H1 (cell line): ENCODE measurements around the gene KRT37. TPM values are rescaled to one million over a fixed set of nuclear protein-coding genes. Genes with fewer than 3 reads are reported as not detected.
"Not testable (repeated sequence)": the region's sequence is repeated elsewhere in the genome, so short reads cannot be mapped to it uniquely, and the experiment has no call there.

Experiments used
- CTCF ChIA-PET: fragments of 300-600 bp; sonication (Branson Sonifier 250); formaldehyde crosslinking; loops from one replicate; lab custom pipeline; 2021; ENCODE audit not compliant: partially characterized antibody; lab: Charles Lee
- POLR2A ChIA-PET: fragments of 300-600 bp; sonication (Branson Sonifier 250); formaldehyde crosslinking; loops from one replicate; lab custom pipeline; 2021; ENCODE audit warnings: inconsistent platforms; ENCODE audit not compliant: partially characterized antibody; lab: Charles Lee
- DNase-seq, 2 experiments: peaks; one replicate each; pipeline versions ENCODE4 v3.0.0 to v3.0.0-alpha.2; 2010 to 2022; ENCODE audit warnings: low spot score in 2 of 2, low read depth in 1 of 2, mixed read lengths in 1 of 2
- FAIRE-seq: peaks from 2 replicates; lab custom pipeline; 2011; peaks lifted over from hg19 to GRCh38; lab: Jason Lieb, UNC
- H2AFZ ChIP-seq: 2 replicates; pipeline ENCODE4 v1.8.1; 2012; ENCODE audit warnings: low read length, inconsistent platforms
- H2AK5ac ChIP-seq: 2 replicates; pipeline ENCODE4 v1.6.1; 2013; ENCODE audit warnings: low read depth, low read length
- H2BK120ac ChIP-seq: replicated peaks from 2 replicates; pipeline ENCODE3; 2013; ENCODE audit warnings: low read depth, low read length, inconsistent platforms
- H2BK12ac ChIP-seq: 2 replicates; pipeline ENCODE4 v1.6.1; 2013; ENCODE audit warnings: low read depth, low read length
- H2BK15ac ChIP-seq: 2 replicates; pipeline ENCODE4 v1.6.1; 2013; ENCODE audit warnings: low read length
- H2BK20ac ChIP-seq: 2 replicates; pipeline ENCODE4 v1.6.1; 2013; ENCODE audit warnings: low read length
- H2BK5ac ChIP-seq: 2 replicates; pipeline ENCODE4 v1.6.1; 2013; ENCODE audit warnings: low read depth, low read length
- H3K14ac ChIP-seq: 2 replicates; pipeline ENCODE4 v1.6.1; 2013; ENCODE audit warnings: inconsistent platforms; ENCODE audit not compliant: insufficient read length
- H3K18ac ChIP-seq: 2 replicates; pipeline ENCODE4 v1.6.1; 2013; ENCODE audit warnings: low read length; ENCODE audit errors: extremely low read depth
- H3K23ac ChIP-seq: 2 replicates; pipeline ENCODE4 v1.6.1; 2013; ENCODE audit warnings: inconsistent platforms; ENCODE audit not compliant: insufficient read length
- H3K23me2 ChIP-seq: 2 replicates; pipeline ENCODE4 v1.6.1; 2013; ENCODE audit warnings: low read depth, low read length
- H3K27ac ChIP-seq: 2 replicates; pipeline ENCODE4 v1.6.1; 2011; ENCODE audit warnings: low read depth, low read length, inconsistent platforms
- H3K27me3 ChIP-seq, 4 experiments: replicated peaks in 1 of 4; 1 replicate in 1 of 4; 2 replicates in 3 of 4; pipeline versions ENCODE4 v1.6.1 to v1.8.1; 2011 to 2013; ENCODE audit warnings: low read length in 3 of 4, mild to moderate bottlenecking in 3 of 4, inconsistent platforms in 2 of 4, mixed read lengths in 2 of 4, moderate library complexity in 1 of 4; ENCODE audit not compliant: control insufficient read depth in 3 of 4, insufficient read depth in 3 of 4; ENCODE audit errors: extremely low read depth in 1 of 4
- H3K36me3 ChIP-seq, 4 experiments: 2 replicates each; pipeline versions ENCODE4 v1.6.1 to v1.8.1; 2011 to 2013; ENCODE audit warnings: mild to moderate bottlenecking in 4 of 4, low read length in 3 of 4, moderate library complexity in 2 of 4, control low read depth in 1 of 4, inconsistent platforms in 1 of 4; ENCODE audit not compliant: insufficient read depth in 4 of 4, control insufficient read depth in 2 of 4
- H3K4ac ChIP-seq: replicated peaks from 2 replicates; pipeline ENCODE3; 2013; ENCODE audit warnings: low read length, low read depth, mixed read lengths, inconsistent platforms; ENCODE audit not compliant: insufficient read length
- H3K4me1 ChIP-seq, 4 experiments: replicated peaks in 1 of 4; 1 replicate in 1 of 4; 2 replicates in 3 of 4; pipeline versions ENCODE4 v1.6.1 to v1.8.1; 2011 to 2013; ENCODE audit warnings: low read length in 3 of 4, inconsistent platforms in 2 of 4, mixed read lengths in 1 of 4; ENCODE audit not compliant: insufficient read depth in 4 of 4, control insufficient read depth in 3 of 4
- H3K4me2 ChIP-seq, 2 experiments: 2 replicates each; pipeline versions ENCODE4 v1.6.1 to v1.8.1; 2011 to 2013; ENCODE audit warnings: low read depth in 2 of 2, low read length in 2 of 2, control low read depth in 1 of 2, inconsistent platforms in 1 of 2, mild to moderate bottlenecking in 1 of 2; ENCODE audit not compliant: insufficient read depth in 1 of 2
- H3K4me3 ChIP-seq, 4 experiments: fragments of 200-600, 300-600 bp in 1 of 4; sonication (generic), shearing (Covaris generic), sonication (Bioruptor Twin) in 1 of 4; 2 replicates each; pipeline versions ENCODE4 v1.5.1 to v1.8.1; 2011 to 2016; ENCODE audit warnings: low read length in 4 of 4, low read depth in 3 of 4, control low read depth in 2 of 4, inconsistent platforms in 2 of 4, mild to moderate bottlenecking in 2 of 4, mixed read lengths in 1 of 4, moderate library complexity in 1 of 4; ENCODE audit not compliant: insufficient read depth in 2 of 4; ENCODE audit errors: extremely low read depth in 1 of 4
- H3K56ac ChIP-seq: replicated peaks from 2 replicates; pipeline ENCODE3; 2013; ENCODE audit warnings: low read depth, mild to moderate bottlenecking, mixed read lengths, low read length, inconsistent platforms; ENCODE audit not compliant: insufficient read length
- H3K79me1 ChIP-seq: 2 replicates; pipeline ENCODE4 v1.6.1; 2013; ENCODE audit warnings: low read depth, low read length, control low read depth
- H3K79me2 ChIP-seq, 2 experiments: 2 replicates each; pipeline versions ENCODE4 v1.6.1 to v1.8.1; 2012 to 2013; ENCODE audit warnings: low read length in 2 of 2, mild to moderate bottlenecking in 2 of 2, inconsistent platforms in 1 of 2; ENCODE audit not compliant: insufficient read depth in 2 of 2, control insufficient read depth in 1 of 2
- H3K9ac ChIP-seq, 4 experiments: replicated peaks in 1 of 4; 1 replicate in 1 of 4; 2 replicates in 3 of 4; pipeline versions ENCODE4 v1.6.1 to v1.8.1; 2011 to 2013; ENCODE audit warnings: low read depth in 3 of 4, low read length in 3 of 4, control low read depth in 2 of 4, mild to moderate bottlenecking in 2 of 4, moderate library complexity in 2 of 4, inconsistent platforms in 1 of 4; ENCODE audit errors: extremely low read depth in 1 of 4
- H3K9me3 ChIP-seq, 2 experiments: 2 replicates each; pipeline versions ENCODE4 v1.6.1 to v1.8.1; 2012 to 2013; ENCODE audit warnings: mild to moderate bottlenecking in 2 of 2, moderate library complexity in 2 of 2, control low read depth in 1 of 2, inconsistent platforms in 1 of 2, low read depth in 1 of 2, low read length in 1 of 2, mixed read lengths in 1 of 2; ENCODE audit not compliant: insufficient read depth in 2 of 2
- H4K20me1 ChIP-seq, 2 experiments: replicated peaks in 1 of 2; 2 replicates each; pipeline versions ENCODE3 to v1.8.1; 2011 to 2013; ENCODE audit warnings: inconsistent platforms in 2 of 2, low read length in 2 of 2, mild to moderate bottlenecking in 1 of 2; ENCODE audit not compliant: insufficient read depth in 2 of 2, control insufficient read depth in 1 of 2
- H4K5ac ChIP-seq: 2 replicates; pipeline ENCODE4 v1.6.1; 2013; ENCODE audit warnings: low read length, low read depth, mixed read lengths, inconsistent platforms; ENCODE audit not compliant: insufficient read length
- H4K8ac ChIP-seq: 2 replicates; pipeline ENCODE4 v1.8.0; 2013; ENCODE audit warnings: mild to moderate bottlenecking, moderate library complexity, low read length, inconsistent platforms; ENCODE audit not compliant: insufficient read depth; ENCODE audit errors: extremely low read depth
- H4K91ac ChIP-seq: replicated peaks from 2 replicates; pipeline ENCODE3; 2013; ENCODE audit warnings: low read length, mixed read lengths, inconsistent platforms; ENCODE audit not compliant: insufficient read length
- WGBS, 2 experiments: shearing (Covaris generic) in 1 of 2; methylation state at CpG; one replicate each; pipeline versions ENCODE4 v1.1.6 to v1.1.7; 2013 to 2015; ENCODE audit warnings: low lambda C conversion rate in 2 of 2, mixed read lengths in 2 of 2, inconsistent platforms in 1 of 2, low coverage in 1 of 2, missing lambda C conversion rate in 1 of 2; ENCODE audit not compliant: insufficient replicate concordance in 2 of 2, insufficient coverage in 1 of 2, insufficient read length in 1 of 2; ENCODE audit errors: extremely low coverage in 1 of 2, missing lambda C conversion rate in 1 of 2; 5-methylcytosine and 5-hydroxymethylcytosine counted together
- polyA plus RNA-seq, 7 experiments: library from polyadenylated mRNA; depleted of rRNA in 3 of 7; stranded (reverse) in 5 of 7; unstranded in 2 of 7; fragments of >200 nt in 5 of 7; fragments of 200-250 nt in 2 of 7; gene quantifications; 1 replicate in 5 of 7; 2 replicates in 1 of 7; 4 replicates in 1 of 7; pipeline versions ENCODE4 v1.2.1 to v1.2.3, GENCODE V29; 2011 to 2013; ENCODE audit warnings: missing spikeins in 2 of 7, mixed read lengths in 2 of 7
- total RNA-seq: library from RNA; stranded (reverse); fragmentation: NEBNext Ultra II Directional; extraction: Animal tissue kit (Norgen Biotek cat#: 25700); gene quantifications from 2 replicates; pipeline ENCODE4 v1.2.1, GENCODE V29; 2021

The KRT37 gene
- total and polyA plus RNA-seq, 2 of the 8 experiments (the other 6 are each of a cell fraction or from before 2014, with no cell fraction given) = not detected

GRCh38 chr17:41430376-41430775 lies 6.0 kb upstream of the KRT37 start:
- H3K4me1 ChIP-seq, H2BK120ac ChIP-seq, H3K4me2 ChIP-seq, FAIRE-seq, H3K14ac ChIP-seq, H2BK5ac ChIP-seq, H3K18ac ChIP-seq, H2AFZ ChIP-seq, H3K79me1 ChIP-seq, H2AK5ac ChIP-seq, H3K23ac ChIP-seq, H2BK12ac ChIP-seq, H3K9ac ChIP-seq, H4K8ac ChIP-seq, H3K27me3 ChIP-seq, H3K4me3 ChIP-seq, H3K23me2 ChIP-seq, H4K5ac ChIP-seq, DNase-seq, H2BK20ac ChIP-seq, H2BK15ac ChIP-seq, H4K20me1 ChIP-seq, H4K91ac ChIP-seq, H3K56ac ChIP-seq, H3K36me3 ChIP-seq, H3K4ac ChIP-seq, H3K27ac ChIP-seq, POLR2A ChIA-PET, H3K79me2 ChIP-seq, H3K9me3 ChIP-seq: not testable (repeated sequence)
- CTCF ChIA-PET = interaction anchor here (1.0 to 1.4 kb wide), 2 partner anchors 13 to 120 kb away, joined by 3 to 5 read pairs; no protein-coding TSS in a partner anchor
- 88% methylated on average over 9 of the region's 9 CpGs; no CpG with 5 or more reads in 1 of the 2 experiments for WGBS, 2 experiments
